ENCODE measurements around the gene TMEM117.
"Not testable (repeated sequence)": the region's sequence is repeated elsewhere in the genome, so short reads cannot be mapped to it uniquely, and the experiment has no call there.

TMEM117 gene

DNA sequence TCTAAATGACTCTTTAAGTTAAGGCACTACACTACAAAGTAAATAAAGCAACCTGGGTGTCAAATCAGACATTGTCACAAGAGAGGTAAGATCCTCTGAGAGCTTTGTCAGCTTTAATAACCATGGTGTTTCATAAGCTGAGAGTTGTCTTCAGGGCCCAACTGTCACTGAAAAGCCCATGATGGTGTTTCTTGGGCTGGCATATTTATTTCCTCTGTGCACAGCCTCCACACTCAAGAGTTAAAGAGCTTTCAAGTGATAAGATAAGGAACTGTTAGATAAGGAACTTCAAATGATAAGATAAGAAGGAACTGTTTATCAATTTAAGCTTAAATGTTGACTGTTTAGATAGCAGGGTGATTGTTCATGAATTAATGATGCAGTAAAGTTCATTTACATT, 495.4 kb downstream of the TMEM117 start:
- no peak for DNase-seq

DNA sequence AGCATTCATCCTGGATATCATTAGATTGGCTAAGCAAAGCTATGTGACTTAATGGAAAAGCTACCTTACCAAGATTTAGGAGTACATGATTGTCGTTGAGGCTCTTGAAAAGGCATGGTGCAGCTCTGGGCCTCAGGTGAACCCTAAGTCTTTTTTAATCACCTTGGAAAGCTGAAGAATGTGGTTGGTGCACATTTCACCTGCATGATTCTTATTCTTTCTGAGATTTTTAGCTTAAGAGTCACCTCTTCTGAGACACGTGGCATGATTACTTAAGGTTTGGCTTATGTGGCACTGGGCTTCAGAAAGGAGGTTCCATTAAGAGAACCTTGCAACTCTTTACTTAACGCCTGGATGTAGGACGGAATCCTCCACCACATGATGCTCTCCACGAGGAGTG, 498.5 kb downstream of the TMEM117 start:
- DNase-seq = no peak

DNA sequence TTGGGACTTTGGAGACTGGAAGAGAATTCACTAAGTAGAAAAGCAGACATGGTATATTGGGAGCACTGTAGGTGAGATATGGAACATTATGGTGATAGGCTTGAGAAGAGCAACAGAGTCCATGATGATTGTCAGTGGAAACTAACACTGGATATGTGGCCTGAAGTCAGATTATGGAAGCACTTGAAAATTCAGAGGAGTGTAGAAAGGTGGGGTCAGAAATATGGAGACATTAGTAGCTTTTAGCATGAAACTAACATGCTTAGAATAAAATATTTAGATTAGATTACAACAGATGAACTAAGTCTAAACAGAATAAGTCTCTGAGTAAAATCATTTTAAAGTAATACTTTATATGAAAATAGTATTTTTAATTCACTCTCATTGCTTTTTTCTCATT, 499.1 kb downstream of the TMEM117 start:
- no peak for DNase-seq

DNA sequence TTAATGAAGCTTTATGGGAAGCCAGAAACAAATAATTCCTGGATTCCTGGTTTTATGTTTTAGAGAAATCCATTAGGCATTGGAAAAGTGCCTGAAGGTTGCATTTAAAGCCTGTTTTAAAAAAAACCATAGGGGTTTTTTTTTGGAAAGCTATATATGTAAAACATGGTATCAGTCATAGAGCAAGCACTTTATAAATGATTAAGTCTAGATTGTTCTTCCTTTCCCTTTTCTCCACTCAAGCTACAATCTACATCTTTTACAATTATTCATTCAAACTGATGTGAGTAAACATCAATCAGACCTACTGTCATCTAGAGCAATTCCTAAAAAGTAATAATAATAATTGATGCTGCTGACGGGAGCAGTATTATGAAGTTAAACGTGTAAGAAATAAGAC, 500.7 kb downstream of the TMEM117 start:
- DNase-seq = no peak

DNA sequence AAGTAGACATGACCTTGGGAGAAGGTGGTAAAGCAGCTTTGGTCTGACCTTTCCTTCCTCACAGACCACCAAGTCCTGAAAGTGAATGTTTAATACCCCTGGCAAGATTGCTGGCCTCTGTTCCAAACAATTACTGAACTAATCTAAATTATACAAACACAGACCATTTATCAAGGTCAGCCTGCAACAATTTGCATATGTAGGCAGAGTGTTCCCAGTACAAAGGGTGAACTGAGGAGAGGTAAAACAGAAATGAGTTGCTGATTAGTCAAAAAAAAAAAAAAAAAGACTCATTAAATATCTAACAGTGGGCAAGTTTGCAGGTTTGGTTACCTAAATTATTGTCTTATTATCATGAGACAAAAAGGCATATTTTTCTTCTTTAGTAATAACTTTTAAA, 506.5 kb downstream of the TMEM117 start:
- no peak for DNase-seq

DNA sequence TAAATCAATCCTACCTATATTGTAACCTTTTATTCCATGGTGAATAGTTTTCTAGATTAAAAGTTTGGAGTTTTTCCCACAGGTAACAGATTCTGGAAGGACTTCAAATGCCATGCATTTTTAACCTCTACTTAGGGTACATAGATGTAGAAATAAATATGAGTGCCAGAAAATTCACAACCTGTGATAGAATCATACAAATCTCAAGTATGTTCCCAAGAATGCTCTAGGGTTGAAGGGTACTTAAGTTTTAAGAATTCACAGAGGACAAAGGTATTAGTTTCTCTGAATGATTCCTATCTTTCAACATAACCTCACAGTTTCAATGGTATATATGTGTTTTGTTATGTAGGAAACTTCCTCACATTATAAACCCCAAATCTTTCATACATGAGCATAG, 511.3 kb downstream of the TMEM117 start:
- no peak for DNase-seq

DNA sequence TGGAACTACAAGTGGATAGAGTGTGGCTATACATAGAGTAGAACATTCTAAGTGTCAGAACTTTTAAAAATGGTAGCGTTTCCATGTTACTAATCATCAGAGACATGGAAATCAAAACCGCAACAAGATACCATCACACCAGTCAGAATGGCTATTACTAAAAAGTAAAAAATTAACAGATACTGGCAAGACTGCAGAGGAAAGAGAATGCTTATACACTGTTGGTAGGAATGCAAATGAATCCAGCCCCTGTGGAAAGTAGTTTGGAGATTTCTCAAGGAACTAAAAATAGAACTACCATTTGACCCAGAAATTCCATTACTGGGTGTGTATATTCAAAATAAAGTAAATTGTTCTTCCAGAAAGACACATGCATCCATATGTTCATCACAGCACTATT, 521.6 kb downstream of the TMEM117 start:
- no peak for DNase-seq

DNA sequence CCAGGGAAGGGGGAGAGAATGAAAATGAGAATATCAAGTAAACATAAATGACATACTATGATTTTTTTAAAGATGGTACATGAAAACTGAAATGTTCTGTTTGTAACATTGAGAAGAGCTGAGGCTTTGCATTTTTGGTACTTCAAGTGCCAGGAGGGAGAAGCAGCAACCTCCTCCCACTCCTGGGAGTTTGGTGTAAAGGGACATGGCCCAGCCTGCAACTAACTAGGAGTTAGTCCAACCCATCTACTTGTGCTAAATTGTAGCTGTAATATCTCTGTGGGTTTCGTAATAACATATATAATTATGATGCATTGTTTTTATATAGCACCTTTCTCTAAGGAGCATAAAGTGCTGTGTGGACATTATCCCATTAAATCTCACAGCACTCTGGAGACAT, 522.8 kb downstream of the TMEM117 start:
- DNase-seq = no peak

DNA sequence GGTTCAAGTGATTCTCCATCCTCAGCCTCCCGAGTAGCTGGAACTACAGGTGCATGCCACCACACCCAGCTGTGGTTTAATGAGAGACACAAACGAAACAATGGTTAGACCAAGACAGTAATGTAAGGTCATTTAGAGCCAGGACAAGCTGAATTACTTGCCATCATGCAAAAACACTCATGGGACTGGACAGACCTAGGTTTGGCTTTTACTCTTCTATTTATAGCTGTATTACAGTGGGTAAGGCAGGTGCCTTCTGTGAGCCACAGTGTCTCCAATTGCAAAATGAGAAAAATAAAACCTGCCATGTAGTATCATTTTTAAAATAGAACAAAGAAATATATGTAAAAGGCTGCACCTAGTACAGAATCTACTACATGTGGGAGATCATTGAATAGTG, 527.1 kb downstream of the TMEM117 start:
- DNase-seq = no peak

DNA sequence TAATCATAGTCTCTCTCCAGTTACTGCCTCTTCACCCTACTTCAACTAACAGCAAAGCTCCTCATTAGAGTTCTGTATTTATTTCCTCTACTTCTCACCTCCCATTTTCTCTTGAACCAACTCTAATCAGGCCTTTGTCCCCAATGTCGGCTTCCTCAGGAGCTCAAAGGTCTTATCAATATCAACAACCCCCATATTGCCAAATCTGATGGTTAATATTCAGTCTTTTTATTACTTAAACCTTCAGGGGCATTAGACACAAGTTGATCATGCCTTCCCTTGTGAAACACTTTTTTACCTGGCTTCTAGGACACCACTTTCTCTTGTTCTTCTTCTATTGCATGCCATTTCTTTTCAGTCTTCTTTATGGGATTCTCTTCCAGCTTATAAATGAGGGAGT, 531.3 kb downstream of the TMEM117 start:
- DNase-seq = no peak

DNA sequence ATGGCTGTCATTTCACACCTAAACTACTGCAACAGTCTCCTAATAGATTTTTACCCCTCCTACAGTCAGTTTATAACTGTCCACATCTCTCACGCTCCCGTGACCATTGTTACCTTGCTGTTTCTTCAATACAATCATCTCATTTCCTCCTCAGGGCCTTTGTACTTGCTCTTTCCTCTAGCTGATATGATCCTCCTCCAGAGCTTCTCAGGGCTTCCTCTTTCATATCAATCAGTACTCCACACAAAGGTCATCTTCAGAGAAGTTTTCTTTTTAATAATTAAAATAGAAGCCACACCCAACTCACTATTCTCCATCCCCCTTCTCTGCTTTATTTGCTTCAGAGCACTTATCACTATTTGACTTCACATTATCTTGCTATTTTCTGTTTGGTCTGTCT, 532.0 kb downstream of the TMEM117 start:
- DNase-seq = no peak

DNA sequence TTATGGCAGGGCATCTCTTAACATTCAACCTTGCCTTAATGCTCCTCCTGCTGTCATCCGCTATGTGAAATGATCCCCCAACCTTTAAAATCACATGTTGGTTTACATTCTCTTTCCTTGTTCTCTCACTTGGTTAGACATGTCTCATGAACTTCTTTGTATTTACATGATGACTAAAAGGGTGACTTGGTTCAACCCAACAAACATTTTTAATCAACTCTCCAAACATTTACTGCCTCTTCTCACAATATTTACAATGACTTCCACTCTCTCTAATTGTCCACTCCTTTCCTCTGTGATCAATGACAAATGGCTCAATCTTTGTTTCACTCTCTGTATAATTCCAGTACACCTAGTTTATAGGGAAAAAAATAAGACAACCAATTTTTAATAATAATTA, 534.1 kb downstream of the TMEM117 start:
- DNase-seq = no peak

DNA sequence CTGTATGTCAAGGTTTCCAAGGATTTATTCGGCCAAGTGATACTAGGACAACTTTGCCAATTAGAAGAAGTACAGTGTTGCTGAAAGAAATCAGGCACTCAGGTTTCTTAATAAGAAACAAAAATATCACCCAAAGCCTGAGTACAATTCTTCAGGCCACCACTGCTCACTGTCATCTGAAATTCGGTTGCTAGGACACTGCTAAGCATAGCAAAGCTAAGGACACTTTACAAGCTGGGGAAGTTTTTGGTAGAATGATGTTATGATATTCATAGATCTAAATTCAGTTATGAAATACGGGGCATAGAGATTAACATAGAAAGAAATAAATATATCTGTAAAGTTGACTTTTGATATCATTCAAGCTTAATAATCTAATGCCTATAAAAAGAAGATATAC, 535.1 kb downstream of the TMEM117 start:
- no peak for DNase-seq

DNA sequence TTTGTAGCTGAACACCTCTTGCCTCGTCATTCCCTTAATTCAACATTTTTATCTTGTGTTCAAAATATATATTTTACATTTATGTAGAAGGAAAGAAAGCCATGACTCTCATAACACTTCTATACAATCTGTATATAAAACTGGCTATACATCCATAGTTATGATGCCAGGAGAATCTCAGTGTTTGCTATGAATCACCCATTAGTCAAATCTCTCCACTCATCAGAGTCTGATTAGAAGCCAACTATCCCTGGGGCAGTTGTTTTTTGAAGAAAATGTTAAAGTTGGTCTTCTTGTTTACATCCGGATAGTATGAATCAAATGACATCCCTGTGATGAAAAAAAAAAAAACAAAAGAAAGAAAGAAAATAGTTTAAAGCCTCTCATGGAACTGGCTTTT, 536.4 kb downstream of the TMEM117 start:
- no peak for DNase-seq

DNA sequence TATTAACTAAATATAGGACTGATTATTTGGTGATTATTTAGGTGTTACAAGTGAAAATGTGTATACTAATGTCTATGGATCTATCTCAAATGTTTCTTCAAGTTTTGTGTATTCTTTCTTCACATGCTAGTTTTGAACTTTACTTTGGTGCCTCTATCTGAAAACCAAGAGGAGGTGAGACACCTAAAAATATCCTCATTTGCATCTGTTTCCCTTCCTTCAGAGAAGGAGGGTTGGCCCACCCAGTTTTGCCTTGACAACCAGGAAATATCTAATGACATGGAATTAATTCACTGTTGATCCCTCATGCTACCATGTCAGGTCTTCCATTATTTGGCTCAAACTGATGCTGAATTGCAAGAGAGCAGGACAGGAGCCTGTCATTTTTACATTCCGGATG, 539.8 kb downstream of the TMEM117 start:
- no peak for DNase-seq

DNA sequence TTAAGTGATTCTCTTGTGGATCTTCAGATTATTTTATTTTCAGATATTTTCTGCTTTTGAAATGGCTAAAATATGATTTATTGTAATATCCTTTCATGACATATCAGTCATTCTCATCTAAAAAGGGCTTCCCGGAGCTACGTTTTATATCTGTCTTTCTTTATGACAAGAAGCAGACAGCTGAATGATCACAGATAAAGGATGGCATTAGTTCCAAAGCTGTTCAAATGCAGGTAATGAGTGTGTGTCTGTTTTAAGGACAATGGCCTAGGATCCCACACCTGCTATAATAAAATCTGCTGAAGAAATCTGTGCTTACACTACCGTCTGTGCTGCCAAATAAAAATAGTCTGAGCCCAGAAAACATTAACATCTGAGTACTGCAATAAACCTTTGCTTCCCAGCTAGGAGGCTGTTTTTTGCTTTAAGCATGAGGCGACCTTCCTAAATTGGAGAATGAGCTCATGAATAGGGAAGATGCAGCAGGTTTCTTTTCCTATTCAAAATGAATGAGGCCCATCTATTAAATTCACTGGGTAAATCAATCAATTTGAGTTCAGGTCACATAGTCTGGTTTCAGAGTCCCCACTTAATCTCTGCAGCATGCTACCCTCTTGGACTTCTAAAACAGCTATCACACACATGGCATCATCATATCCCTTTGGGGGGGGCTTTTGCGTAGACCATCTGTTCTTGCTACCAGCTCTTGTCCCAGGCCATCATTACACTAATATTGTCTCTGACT, 541.7 kb downstream of the TMEM117 start:
- DNase-seq = no peak

DNA sequence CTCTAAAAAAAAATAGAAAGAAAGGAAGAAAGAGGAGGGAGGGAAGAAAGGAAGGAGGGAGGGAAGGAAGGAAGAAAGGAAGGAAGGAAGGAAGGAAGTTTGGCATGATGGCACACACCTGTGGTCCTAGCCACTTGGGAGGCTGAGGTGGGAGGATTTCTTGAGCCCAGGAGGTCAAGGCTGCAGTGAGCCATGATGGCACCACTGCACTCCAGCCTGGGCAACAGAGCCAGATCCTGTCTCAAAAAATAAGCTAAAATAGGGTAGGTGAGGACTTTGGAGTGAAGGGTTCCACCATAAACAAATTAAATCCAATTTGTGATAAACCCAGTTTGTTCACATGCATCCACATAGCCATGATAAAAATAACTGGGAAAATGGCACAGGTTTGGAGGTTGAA, 543.2 kb downstream of the TMEM117 start:
- DNase-seq = not testable (repeated sequence)

DNA sequence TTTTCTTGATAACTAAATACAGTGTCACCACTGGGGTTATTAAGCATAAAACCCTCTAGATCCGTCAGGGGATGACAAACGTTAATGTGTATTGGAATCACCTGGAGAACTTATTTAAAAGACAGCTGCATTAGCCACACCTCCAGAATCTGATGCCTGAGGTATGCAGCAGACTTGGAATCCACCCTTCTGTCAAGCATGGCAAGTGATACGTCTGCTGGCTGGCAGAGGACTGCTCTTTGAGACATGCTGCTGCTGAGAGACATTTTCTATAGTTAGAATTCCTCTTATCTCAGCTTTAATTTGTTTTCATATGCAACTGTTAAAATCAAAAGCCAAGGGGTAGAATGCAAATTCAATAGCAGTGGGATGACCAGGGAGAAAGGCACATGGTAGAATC, 544.0 kb downstream of the TMEM117 start:
- no peak for DNase-seq

DNA sequence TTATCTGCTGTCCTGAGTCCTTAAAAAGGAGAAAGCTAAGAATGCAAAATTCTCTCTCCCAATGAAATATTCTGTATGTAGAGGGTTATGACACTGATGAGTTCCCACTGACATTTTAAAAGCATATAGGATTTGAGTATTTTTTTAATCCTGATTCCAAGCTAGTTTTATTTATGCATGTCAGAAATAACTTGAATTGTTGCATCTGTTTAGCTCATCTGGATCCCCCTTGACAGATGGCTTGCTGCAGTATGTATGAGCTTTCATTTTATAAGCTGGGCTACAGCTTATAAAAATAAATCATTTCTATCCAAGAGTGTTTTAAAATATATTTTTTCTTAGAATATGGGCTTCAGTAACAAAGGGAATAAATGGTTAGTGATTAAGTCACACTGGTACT, 545.0 kb downstream of the TMEM117 start:
- no peak for DNase-seq

DNA sequence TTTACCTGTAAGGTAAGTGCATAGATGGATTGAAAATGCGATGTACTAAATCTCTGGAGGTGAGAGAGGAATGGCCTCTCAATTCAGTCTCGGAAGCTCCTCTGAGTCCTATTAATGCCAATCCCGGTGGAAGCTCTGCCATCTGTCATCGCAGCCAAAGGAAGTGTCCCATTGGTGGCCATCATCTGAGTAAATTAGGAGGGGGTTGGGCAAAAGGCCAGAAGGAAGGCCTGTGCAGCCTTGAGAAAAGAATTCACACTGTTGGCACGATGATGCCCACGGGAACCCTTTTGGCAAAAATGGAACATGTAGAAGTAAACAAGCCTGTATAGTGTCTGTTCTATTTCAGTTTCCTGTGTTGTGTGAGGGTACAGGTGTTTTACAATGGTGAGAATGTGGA, 545.5 kb downstream of the TMEM117 start:
- no peak for DNase-seq

DNA sequence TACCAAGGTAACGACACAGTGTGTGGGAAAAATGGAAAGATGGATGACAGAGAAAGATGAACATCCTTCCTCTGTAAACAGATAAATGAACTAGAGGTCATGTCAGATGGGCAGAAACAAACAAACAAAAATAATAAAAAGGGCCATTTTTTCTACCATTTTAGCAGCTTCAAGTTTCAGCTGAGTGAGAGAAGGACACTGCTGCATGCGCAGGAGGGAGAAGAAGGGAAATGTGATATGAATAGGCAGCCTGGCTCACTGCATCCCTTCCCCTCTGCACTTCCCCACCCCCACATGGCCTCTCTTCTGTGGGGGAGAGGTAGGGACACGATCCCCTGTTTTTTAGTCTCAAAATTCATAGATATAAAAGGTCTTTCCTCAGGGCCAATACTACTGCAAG, 548.3 kb downstream of the TMEM117 start:
- no peak for DNase-seq

DNA sequence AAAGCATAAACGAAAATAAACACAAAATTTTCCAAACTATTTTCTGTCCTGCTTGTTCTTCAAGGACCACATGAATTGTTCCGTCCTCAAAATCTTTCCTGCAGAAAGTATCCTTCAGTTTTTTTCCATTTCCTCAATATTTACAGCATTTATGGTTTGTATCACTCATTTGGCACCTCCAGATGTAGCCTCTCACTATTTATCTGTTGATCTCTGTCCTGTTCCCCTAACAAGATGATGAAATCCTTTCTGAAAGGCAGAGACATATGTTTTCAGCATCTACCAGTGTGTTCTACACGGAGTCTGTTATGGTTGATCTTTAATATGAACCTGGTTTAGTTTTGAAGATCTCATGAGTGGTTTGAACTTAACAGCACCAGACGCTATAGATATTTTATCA, 550.1 kb downstream of the TMEM117 start:
- no peak for DNase-seq

DNA sequence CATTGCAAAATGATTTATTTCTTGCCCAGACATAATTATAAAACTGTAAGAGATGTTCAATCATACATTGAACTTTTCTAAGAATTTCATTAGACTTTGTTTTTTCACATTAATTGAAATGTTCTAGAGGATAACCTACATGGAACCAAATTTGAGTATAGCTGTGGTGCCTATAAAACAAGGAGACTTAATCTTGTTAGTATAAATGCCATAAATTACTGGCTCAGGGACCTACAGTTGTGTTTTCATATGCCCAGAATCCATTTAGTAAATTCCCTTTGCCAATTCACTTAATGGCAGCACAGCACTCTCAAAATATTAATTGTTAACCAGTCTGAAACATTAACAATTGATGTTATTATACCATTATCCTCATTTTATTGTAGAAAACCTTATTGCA, 551.7 kb downstream of the TMEM117 start:
- DNase-seq = no peak

DNA sequence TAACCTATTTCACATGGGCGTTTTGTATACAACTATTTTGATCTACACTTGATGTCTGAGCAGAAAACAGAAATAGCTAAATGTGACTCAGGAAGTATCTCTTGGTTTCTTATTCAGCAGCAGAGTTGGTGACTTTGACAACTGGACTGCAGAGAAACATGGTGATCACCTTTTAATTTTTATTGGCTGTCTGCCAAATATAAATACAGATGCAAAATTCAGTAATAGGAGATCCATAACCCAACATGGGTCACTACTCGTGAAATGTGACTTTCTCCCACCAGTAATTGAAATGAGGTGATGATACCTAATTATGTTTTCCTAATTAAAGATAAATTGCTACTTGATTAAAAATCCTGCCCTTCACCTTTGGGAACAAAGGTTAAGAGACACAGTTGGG, 553.2 kb downstream of the TMEM117 start:
- no peak for DNase-seq

DNA sequence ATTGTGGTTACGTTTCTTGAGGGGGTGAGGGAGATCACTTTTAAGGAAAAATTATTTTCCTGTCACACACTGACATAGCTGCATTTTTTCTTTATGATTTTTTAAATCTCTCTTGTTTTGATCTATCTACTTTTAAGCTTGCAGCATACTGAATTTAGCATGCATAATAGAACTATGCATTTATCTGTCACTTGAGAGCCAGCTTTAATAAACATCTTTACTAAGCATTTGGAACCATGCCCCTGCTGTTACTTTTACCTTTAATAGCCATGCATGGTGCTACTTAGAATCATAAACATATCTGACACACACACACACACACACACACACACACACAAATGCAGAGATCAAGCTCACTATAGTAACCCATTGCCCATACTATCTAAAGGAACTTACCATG, 554.0 kb downstream of the TMEM117 start:
- no peak for DNase-seq

DNA sequence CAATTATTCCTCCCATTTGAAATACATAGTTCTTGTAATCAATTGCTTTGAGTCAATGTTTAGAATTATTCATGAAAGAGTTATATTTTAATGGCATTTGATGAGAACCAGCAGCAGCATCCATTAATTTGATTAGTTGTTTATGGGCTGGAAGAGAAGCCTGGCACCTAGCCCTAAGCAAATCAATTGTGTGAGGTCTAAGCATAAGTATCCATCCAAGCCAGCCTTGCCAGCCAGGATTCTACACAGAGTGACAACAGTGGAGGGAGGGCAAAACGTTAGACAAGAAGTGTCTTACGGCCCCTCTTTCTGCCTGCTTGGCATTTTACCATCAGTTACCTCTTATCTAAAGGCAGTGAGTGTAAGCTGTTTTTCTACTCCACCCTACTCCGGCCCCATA, 561.8 kb downstream of the TMEM117 start:
- DNase-seq = no peak
